Stomach (tissue), 9 donors: Measurements from ENCODE around the gene HNF1B. TPM values are rescaled to one million over a fixed set of nuclear protein-coding genes. Genes with fewer than 3 reads are reported as not detected.

Experiments
- DNase-seq, 2 donors: peaks; one replicate each; pipeline versions ENCODE4 v3.0.0 to v3.0.0-alpha.2; 2013 to 2019
- H3K27ac ChIP-seq, 5 donors: fragments of 200-600 bp in 4 of 5; sonication (generic) in 4 of 5; one replicate each; pipeline ENCODE4 v1.5.1; 2013 to 2019; ENCODE audit warnings: mild to moderate bottlenecking in 1 of 5, moderate library complexity in 1 of 5
- H3K27me3 ChIP-seq, 3 donors: fragments of 200-600 bp; sonication (generic); one replicate each; pipeline ENCODE4 v1.5.1; 2017 to 2019; ENCODE audit warnings: mixed run types in 1 of 3
- H3K36me3 ChIP-seq, 4 donors: fragments of 200-600 bp; sonication (generic); 1 replicate in 3 of 4; 2 replicates in 1 of 4; pipeline ENCODE4 v1.5.1; 2016 to 2019
- H3K4me1 ChIP-seq, 4 donors: fragments of 200-600 bp; sonication (generic); one replicate each; pipeline ENCODE4 v1.5.1; 2016 to 2019
- H3K4me3 ChIP-seq, 4 donors: fragments of 200-600 bp; sonication (generic) in 3 of 4; one replicate each; pipeline ENCODE4 v1.5.1; 2016 to 2019; ENCODE audit warnings: mild to moderate bottlenecking in 1 of 4
- H3K9me3 ChIP-seq, 4 donors: fragments of 200-600 bp; sonication (generic); one replicate each; pipeline ENCODE4 v1.5.1; 2016 to 2019
- CTCF ChIP-seq, 7 experiments: fragments of 450-650 bp in 4 of 7; fragments of 200-600 bp in 3 of 7; sonication (generic) in 3 of 7; IDR thresholded peaks; one replicate each; pipeline ENCODE4 v1.5.1; 2016 to 2019; ENCODE audit warnings: antibody characterized with exemption in 7 of 7, control low read depth in 2 of 7, mild to moderate bottlenecking in 1 of 7
- EP300 ChIP-seq: sonication (generic); formaldehyde crosslinking; IDR thresholded peaks from one replicate; pipeline ENCODE4 v1.6.1; 2017; ENCODE audit warnings: antibody characterized with exemption
- POLR2A ChIP-seq, 4 donors: fragments of 450-650 bp; IDR thresholded peaks; one replicate each; pipeline ENCODE4 v1.6.1; 2016; ENCODE audit warnings: antibody characterized with exemption in 4 of 4, control low read depth in 2 of 4, mild to moderate bottlenecking in 1 of 4, moderate library complexity in 1 of 4
- POLR2AphosphoS5 ChIP-seq, 3 donors: sonication (generic); formaldehyde crosslinking; IDR thresholded peaks; one replicate each; pipeline ENCODE4 v1.6.1; 2016; ENCODE audit warnings: antibody characterized with exemption in 3 of 3
- WGBS, 5 donors: extraction: QIAGEN DNeasy Blood & Tissue Kit in 3 of 5; methylation state at CpG; one replicate each; pipeline versions ENCODE4 v1.1.5 to v1.1.7; 2013 to 2018; 5-methylcytosine and 5-hydroxymethylcytosine counted together
- intact Hi-C: fragments of 100-400 bp; cut with DNase I; formaldehyde crosslinking; loops from one replicate; pipeline ENCODE4 v1.15.1; 2023; ENCODE audit warnings: low total_unique reads
- polyA plus RNA-seq, 3 donors: library from polyadenylated mRNA; stranded (reverse); fragments of 200-250 nt; gene quantifications; one replicate each; pipeline ENCODE4 v1.2.3, GENCODE V29; 2013
- total RNA-seq, 5 donors: library from RNA; depleted of rRNA; stranded (reverse); fragments of >200 nt; gene quantifications; one replicate each; pipeline versions ENCODE4 v1.1.0 to v1.2.3, GENCODE V29; 2014 to 2016
- donor health status: healthy with polysubstance abuse.
- donor health status: Bipolar disorder and iron deficiency.
- donor health status: healthy.

Gene HNF1B
- total and polyA plus RNA-seq, 8 donors, result 0.58 to 19.2 (median 7.0) TPM

GRCh38 chr17:37729905-37730304, 15.0 kb downstream of the HNF1B start:
- Histone ChIP-seq H3K27me3 (peaks cover 0 to 18% (median 0%) of the 10 kb centered on the region in 3 donors), H3K27ac (no peak overlapping the region), H3K4me1 (peaks cover 0 to 13% (median 12%) of the 10 kb centered on the region in 4 donors), H3K36me3 (peaks cover 0 to 30% (median 20%) of the 10 kb centered on the region in 4 donors), H3K4me3 (no peak overlapping the region), H3K9me3 (no peaks in the 10 kb centered on the region)
- intact Hi-C loops, result no loop called here
- TF ChIP-seq CTCF (IDR thresholded peaks at IDR 0.05), result no peak
- TF ChIP-seq EP300, result no peak
- TF ChIP-seq POLR2A (IDR thresholded peaks at IDR 0.05), result no peak
- TF ChIP-seq POLR2AphosphoS5 (IDR thresholded peaks at IDR 0.05), result no peak
- no peak for DNase-seq
- WGBS, 5 donors, result 38 to 53% (median 48%) methylated on average over 6 of the region's 6 CpGs

- H3K27ac ChIP-seq, result peak overlapping the region in 2 of 5 donors; percentile 26 to 39
- 38 to 52% (median 50%) methylated on average over 12 of the region's 12 CpGs for WGBS, 5 donors
- peaks cover 0 to 17% (median 0%) of the 10 kb centered on the region in 3 donors for H3K27me3 ChIP-seq
- peaks cover 0 to 21% (median 9%) of the 10 kb centered on the region in 4 donors for H3K36me3 ChIP-seq
- H3K4me3 ChIP-seq, result no peak overlapping the region
- peaks cover 0 to 13% (median 12%) of the 10 kb centered on the region in 4 donors for H3K4me1 ChIP-seq
- peak; percentile 41 to 80 for DNase-seq
- intact Hi-C loops, result no loop called here
- TF ChIP-seq CTCF (IDR thresholded peaks at IDR 0.05), result no peak
- TF ChIP-seq POLR2A (IDR thresholded peaks at IDR 0.05), result no peak
- no peak for TF ChIP-seq EP300
- TF ChIP-seq POLR2AphosphoS5 (IDR thresholded peaks at IDR 0.05), result no peak
- H3K9me3 ChIP-seq, result no peaks in the 10 kb centered on the region
Measured at GRCh38 chr17:37726891-37727675, 17.8 kb downstream of the HNF1B start.

- Histone ChIP-seq H3K27me3 (peaks cover 0 to 18% (median 0%) of the 10 kb centered on the region in 3 donors), H3K36me3 (peaks cover 0 to 13% (median 7%) of the 10 kb centered on the region in 4 donors), H3K27ac (peak overlapping the region in 1 of 5 donors; percentile 26), H3K9me3 (no peaks in the 10 kb centered on the region), H3K4me1 (peaks cover 0 to 13% (median 12%) of the 10 kb centered on the region in 4 donors), H3K4me3 (no peak overlapping the region)
- no peak for TF ChIP-seq CTCF (IDR thresholded peaks at IDR 0.05)
- TF ChIP-seq EP300, result no peak
- no peak for TF ChIP-seq POLR2A (IDR thresholded peaks at IDR 0.05)
- no peak for TF ChIP-seq POLR2AphosphoS5 (IDR thresholded peaks at IDR 0.05)
- intact Hi-C loops, result no loop called here
- DNase-seq, result no peak
- WGBS, 5 donors, result 72 to 83% (median 77%) methylated on average over 3 of the region's 3 CpGs
Measured at GRCh38 chr17:37726248-37726647, 18.6 kb downstream of the HNF1B start.

- peaks cover 0 to 13% (median 12%) of the 10 kb centered on the region in 4 donors for H3K4me1 ChIP-seq
- intact Hi-C loops, result no loop called here
- DNase-seq, result no peak
- no peak overlapping the region for H3K27ac ChIP-seq
- no peak for TF ChIP-seq CTCF (IDR thresholded peaks at IDR 0.05)
- TF ChIP-seq EP300, result no peak
- no peak for TF ChIP-seq POLR2A (IDR thresholded peaks at IDR 0.05)
- TF ChIP-seq POLR2AphosphoS5 (IDR thresholded peaks at IDR 0.05), result no peak
- WGBS, 5 donors, result 62 to 78% (median 70%) methylated on average over 4 of the region's 4 CpGs
- peaks cover 0 to 7% (median 2%) of the 10 kb centered on the region in 4 donors for H3K36me3 ChIP-seq
- peaks cover 0 to 16% (median 0%) of the 10 kb centered on the region in 3 donors for H3K27me3 ChIP-seq
- no peaks in the 10 kb centered on the region for H3K9me3 ChIP-seq
- H3K4me3 ChIP-seq, result no peak overlapping the region
Measured at GRCh38 chr17:37725601-37726146, 19.2 kb downstream of the HNF1B start.
